IPS-NIHi11 (cell line): ENCODE measurements around the gene DUSP15.
"Not testable (repeated sequence)": the region's sequence is repeated elsewhere in the genome, so short reads cannot be mapped to it uniquely, and the experiment has no call there.

Experiments
- DNase-seq: peaks from one replicate; pipeline ENCODE4 v3.0.0; 2012; ENCODE audit warnings: mixed read lengths, low spot score

The DUSP15 gene

DNA sequence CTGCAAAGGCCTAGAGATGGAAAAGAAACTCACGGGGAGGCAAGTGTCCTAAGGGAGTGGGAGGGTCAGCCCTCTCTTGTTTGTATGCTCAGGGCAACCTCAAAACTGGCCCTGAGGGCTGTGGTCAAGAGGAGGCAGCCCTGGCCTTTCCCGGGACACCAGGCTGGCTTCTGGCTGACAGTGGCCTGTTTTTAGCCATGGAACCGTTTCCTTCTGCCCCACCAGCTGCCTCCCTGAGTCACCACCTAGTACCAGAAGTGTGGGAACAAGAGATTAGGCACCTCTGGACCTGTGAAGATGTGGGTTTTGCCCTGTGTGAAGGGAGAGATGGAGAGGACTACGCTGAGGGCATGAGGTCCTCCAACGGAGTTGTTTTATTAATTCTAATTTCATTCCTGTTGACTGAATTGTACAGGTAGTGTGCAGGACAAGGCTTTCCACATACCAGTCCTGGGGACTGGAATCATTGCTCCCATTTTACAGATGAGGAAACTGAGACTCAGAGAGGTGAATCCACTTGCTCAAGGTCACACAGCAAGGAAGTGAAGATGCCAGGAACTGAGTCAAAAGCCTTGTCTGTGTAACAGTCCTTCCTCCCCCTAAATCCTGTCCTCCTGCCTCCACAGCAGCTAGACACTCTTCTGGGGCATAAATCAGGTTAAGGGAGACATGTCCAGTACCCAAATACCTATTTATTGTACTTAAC, 30.4 kb downstream of the DUSP15 start:
- DNase-seq: no peak

- DNase-seq: no peak
Measured at GRCh38 chr20:31838646-31839292, 31.6 kb downstream of the DUSP15 start.

DNA sequence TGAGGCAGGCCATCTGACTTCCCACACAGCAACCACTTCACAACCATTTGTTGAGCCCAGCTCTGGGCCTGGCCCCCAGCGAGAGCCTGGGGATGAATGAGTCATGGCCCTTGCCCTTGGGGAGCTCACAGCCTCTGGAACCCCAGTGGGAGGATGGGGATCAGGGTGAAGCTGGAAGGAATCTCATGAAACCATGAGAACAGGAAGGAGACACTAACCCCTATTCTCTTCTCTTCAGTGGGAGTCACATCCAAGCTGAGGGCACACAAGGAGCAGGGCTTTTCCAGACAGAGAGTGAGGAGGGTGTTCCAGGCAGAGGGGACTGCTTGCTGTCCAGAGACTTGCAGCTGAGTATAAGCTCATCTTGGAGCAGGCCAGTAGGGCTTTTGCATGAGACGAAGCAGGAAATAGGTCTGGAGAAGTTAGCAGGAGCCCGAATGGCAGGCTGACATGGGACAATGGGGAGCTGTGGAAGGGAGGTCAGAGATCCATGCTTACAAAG, 32.4 kb downstream of the DUSP15 start:
- no peak for DNase-seq

DNA sequence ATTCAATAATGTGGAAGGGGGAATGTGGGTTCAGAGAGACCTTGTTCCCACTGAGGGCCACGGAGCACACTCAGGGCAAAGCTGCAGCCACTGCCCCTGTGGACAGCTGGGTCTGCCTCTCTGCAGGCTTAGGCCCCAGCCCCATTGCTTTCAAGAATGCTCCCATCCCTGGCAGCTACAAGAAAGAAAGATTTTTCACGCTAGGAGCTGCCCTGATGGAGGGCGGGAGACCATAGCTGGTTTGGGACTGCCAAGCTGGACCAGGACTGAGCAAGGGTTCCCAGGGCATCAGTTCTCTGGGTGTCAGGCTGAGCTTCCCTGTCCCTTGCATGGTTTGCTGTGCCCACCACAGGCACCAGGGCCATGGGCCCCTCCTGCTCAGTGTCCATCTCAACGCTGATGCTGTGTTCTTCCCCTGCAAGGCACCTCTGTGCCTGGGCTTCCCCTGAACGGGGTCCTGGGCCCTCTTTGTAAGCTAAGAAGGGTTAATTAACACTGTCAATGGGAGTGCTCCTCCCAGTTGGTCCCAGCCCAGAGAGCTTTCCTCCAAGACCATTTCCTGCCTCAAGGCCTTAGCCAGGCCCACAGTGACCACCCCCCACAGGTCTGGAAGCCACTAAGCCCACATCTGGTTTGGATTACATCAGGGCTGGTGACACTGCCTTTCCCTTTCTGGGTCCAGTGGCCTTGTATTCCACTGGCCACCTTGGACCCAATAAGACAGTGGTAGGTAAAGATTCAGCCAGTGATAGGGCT, 33.3 kb downstream of the DUSP15 start:
- DNase-seq: no peak

DNA sequence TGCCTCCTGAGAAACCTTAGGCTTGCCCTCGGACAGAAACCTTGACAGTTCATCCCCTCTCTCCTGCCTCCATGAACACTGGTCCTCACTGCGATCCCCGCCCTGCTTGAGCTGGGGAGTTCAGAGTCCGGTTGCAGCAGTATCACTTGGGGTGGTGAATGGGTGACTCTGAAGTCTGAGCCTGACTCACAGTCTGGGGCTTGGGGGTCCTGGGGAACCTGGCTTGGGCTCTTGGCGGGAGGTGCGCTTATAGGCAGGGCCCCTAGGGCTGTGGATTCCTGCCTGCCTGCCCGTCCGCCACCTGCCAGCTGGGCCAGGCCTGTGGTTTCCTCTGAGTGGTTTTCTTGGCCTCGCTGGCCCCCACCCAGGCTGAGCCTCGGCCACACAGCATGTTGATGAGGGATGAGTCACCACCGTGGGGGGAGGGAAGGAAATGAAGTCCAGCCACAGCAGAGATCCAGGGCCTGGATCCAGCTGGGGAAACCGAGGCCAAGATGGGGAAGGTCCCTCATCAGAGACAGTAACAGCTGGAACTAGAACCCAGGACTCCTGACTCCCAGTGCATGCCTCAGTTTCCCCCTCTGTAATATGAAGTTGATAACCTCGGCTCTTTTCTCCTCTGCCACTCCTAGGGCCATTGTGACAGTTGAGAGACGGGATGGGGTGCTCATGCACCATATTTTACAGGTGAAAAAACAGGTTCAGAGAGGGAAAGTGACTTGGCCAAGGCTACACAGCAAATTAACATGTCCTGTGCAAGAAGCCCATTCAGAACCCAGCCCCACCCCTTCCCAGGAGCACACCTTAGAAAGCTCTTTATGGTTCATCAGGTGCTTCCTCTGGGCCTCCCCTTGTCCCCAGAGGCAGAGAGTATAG, 34.1 kb downstream of the DUSP15 start:
- peak; percentile 63 for DNase-seq

- no peak for DNase-seq
Measured at GRCh38 chr20:31835554-31835953, 34.8 kb downstream of the DUSP15 start.

GRCh38 chr20:31833931-31834521, 36.3 kb downstream of the DUSP15 start:
- DNase-seq: no peak

GRCh38 chr20:31833130-31833930, 37.0 kb downstream of the DUSP15 start:
- DNase-seq: peak; percentile 92

- no peak for DNase-seq
Measured at GRCh38 chr20:31831771-31832306, 38.5 kb downstream of the DUSP15 start.

DNA sequence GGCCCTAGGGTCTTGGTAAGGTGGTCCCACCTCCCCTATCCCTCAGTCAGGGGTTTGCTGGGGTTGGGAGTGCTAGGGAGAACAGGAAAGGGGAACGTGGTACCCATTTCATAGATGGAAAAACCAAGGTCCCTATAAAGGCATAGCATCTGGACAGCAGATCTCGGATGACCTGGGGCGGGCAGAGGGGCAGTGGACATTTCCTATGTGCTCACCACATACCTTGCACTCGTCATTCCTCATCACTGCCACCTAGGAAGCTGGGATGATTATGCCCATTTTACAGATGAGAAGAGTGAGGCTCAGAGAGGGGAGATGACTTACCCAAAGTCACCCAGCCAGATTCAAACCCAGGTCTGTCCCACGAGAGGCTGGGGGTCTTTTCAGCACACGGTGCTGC, 39.1 kb downstream of the DUSP15 start:
- DNase-seq: no peak

DNA sequence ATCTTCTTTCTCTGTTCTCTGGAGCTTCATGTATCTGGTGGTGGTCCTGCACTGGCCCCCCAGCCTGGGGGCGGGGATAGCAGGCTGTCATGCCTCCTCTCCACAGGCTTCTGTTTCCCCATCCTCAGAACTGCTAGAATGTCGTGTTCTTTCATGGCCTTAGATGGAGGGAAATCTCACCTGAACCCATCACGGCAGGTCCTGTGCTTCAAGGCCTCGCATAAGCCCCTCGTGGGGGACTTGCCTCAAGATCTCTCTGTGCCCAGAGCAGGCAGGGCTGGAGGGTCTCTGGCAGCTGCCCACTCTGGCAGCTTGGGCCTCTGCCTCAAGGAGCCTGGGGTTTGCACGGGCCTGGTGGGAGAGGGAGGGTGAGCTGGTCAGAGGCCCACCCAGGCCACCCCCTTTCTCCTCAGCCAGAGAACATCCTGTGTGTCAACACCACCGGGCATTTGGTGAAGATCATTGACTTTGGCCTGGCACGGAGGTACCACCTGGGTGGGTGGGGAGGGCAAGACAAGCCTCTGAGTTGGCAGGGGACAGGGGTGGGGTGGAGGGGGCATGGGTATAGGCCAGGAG, 39.8 kb downstream of the DUSP15 start:
- no peak for DNase-seq

DNA sequence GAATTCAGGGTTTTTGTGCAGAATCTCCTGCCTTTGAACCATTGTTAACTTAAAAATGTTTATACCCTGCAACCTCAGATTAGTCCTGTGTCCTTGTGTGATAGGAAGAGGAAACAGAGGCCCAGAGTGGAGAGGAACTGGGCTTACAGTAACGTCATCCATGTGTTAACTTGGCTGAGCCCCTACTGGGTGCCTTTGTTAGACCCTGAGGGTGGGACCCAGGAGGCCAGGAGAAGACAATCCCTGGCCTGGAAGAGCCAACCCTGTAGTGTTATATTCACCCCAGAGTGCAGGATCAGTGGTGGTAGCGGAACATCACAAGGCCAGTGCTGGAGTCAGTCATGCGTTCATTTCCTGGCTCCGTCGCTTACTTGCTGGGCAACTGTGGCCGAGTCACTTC, 40.6 kb downstream of the DUSP15 start:
- DNase-seq: no peak

- DNase-seq: not testable (repeated sequence)
Measured at GRCh38 chr20:31828016-31828415, 42.3 kb downstream of the DUSP15 start.

- no peak for DNase-seq
Measured at GRCh38 chr20:31827059-31827458, 43.3 kb downstream of the DUSP15 start.

DNA sequence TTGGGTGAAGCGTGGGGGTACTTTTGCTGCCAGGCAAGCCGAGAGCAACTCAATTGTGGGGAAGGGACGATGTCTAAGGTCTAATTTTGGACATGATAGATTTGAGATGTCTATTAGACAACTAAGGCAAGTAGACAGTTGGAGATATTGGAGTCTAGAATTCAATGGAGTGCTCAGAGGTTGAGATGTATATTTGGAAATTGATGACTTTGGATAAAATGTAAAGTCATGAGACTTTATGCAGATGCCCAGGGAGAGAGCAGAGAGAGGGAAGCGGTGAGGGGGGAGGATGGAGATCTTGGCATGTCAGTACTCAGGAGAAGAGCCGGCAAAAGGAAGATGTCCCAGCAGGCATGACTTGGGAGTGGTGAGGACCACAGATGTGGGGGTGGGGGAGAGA, 44.3 kb downstream of the DUSP15 start:
- DNase-seq: no peak

DNA sequence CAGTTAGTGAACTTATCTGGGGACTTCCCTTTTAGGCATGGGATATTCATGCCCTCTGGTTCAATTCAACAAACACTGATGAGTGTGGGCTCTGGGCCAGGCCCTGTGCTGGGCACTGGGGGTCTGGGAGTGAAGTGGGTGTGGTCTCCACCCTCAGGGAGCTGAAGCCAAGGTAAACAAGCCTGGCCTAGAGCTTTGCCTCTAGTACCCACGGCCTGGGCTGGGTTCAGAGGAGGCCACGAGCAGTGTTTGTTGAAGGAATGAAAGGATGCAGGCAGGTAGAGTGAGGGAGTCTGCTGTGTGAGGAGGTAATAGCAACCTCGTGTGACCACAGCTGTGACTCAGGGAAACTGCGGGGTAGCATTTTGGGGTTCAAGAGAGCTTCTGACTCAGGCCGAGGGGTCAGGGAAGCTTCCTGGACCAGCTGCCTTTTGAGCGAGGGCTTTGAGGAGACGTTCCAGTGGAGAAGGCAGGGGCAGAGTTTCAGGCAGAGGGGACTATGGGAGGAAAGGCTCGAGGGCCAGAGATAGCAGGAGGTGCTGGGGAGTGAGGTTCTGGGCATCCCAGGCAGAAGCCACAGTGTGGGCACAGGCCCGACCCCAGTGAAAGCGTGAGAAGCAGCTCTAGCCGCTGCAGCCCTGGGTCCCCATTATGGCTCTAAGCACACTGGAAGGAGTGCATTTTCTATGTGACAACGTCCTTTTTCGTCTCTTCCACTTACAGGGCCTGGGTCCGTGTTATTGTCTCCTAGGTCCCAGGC, 45.6 kb downstream of the DUSP15 start:
- DNase-seq: no peak

DNA sequence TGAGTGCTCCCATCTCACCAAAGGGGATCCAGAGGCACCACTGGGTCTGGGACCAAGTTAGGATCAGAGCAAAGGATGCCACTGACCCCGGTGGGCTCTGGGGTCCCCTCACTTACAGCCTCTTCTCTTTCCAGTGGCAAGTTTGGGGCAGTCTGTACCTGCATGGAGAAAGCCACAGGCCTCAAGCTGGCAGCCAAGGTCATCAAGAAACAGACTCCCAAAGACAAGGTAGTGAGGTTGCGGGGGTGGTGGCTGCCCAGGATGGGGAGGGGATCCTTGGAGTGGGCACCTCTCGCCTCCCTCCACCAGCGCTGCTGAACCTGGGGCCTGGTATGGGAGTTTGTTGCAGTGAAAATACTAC, 46.2 kb downstream of the DUSP15 start:
- no peak for DNase-seq

DNA sequence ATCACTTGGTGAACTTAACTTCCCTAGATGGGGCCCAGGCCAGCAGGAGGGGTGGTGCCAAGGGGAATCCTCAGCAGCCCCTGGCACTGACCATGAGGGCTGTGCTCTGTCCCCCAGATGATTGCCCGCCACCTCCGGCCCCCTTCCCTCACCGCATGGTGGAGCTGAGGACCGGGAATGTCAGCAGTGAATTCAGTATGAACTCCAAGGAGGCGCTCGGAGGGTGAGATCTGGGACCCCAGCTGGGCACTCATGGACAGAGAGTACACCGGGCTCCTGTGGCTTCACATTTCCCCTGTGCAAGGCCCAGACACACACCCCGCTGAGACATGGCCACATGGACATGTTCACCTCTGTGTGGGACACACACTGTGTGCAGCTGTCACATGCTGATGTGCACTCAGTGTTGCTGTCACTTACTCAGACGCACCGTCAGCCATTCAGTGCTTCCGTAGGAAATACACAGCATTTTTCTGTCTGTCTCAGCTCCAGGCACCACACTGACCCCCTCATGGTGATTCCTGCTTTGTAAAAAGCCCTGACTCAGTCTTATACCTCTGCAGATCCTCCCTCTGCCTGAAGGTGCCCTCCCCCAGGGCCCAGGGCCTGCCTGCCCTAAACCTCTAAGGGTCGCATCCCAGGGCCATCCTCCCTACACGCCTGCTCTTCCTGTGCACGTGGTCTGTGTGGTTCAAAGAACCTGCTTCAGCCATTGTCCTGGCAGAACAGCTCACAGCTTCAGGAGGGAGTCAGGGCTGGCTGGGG, 46.8 kb downstream of the DUSP15 start:
- no peak for DNase-seq
